ENCODE data around the gene RPL15.

- peak; percentile 25 to 84 (median 66) for TF ChIP-seq CTCF (IDR thresholded peaks at IDR 0.05)
- peak; percentile 95 to 100 (median 99) for TF ChIP-seq POLR2A (IDR thresholded peaks at IDR 0.05)
These were observed at the start of gene RPL15, which contains the start of gene NKIRAS1 for GRCh38 chr3:23916886-23917678.
